Sigmoid colon (tissue), 4 donors: ENCODE measurements around the gene INVS.

Experiments
- CTCF ChIP-seq, 4 experiments: fragments of 450-650 bp in 3 of 4; fragments of 200-600 bp in 1 of 4; IDR thresholded peaks; one replicate each; pipeline ENCODE4 v1.5.1; 2016 to 2019; ENCODE audit warnings: antibody characterized with exemption in 4 of 4, mild to moderate bottlenecking in 3 of 4, moderate library complexity in 2 of 4
- EP300 ChIP-seq, 4 donors: sonication (generic); formaldehyde crosslinking; IDR thresholded peaks; one replicate each; pipeline ENCODE4 v1.6.1; 2017; ENCODE audit warnings: antibody characterized with exemption in 4 of 4
- POLR2A ChIP-seq, 2 donors: fragments of 450-650 bp; IDR thresholded peaks; one replicate each; pipeline ENCODE4 v1.6.1; 2016; ENCODE audit warnings: antibody characterized with exemption in 2 of 2, mild to moderate bottlenecking in 2 of 2, moderate library complexity in 2 of 2
- POLR2AphosphoS5 ChIP-seq, 4 donors: sonication (generic); formaldehyde crosslinking; IDR thresholded peaks; one replicate each; pipeline ENCODE4 v1.6.1; 2017; ENCODE audit warnings: antibody characterized with exemption in 4 of 4

- TF ChIP-seq CTCF (IDR thresholded peaks at IDR 0.05) (no peak), POLR2A (IDR thresholded peaks at IDR 0.05) (no peak), EP300 (IDR thresholded peaks at IDR 0.05) (no peak), POLR2AphosphoS5 (IDR thresholded peaks at IDR 0.05) (no peak)
Observed at GRCh38 chr9:100108559-100108958, 9.5 kb downstream of the INVS start.
